Lower leg skin (tissue), 4 donors: Measurements from ENCODE around the gene AP1S1. TPM values are rescaled to one million over a fixed set of nuclear protein-coding genes. Genes with fewer than 3 reads are reported as not detected.
A peak's percentile ranks its signal among the peaks of the same experiment; 100 is the strongest.

Experiments used
- DNase-seq, 2 donors: peaks; one replicate each; pipeline ENCODE4 v3.0.0-alpha.2; 2019; ENCODE audit warnings: low spot score in 2 of 2
- H3K4me3 ChIP-seq: fragments of 200-600 bp; sonication (generic); 2 replicates; pipeline ENCODE4 v1.5.1; 2017; ENCODE audit warnings: mild to moderate bottlenecking, low read depth; ENCODE audit not compliant: poor library complexity, severe bottlenecking
- CTCF ChIP-seq, 3 donors: fragments of 450-650 bp; IDR thresholded peaks; one replicate each; pipeline ENCODE4 v1.5.1; 2016; ENCODE audit warnings: antibody characterized with exemption in 3 of 3, mild to moderate bottlenecking in 3 of 3, moderate library complexity in 2 of 3
- POLR2A ChIP-seq, 2 donors: fragments of 450-650 bp; IDR thresholded peaks; one replicate each; pipeline ENCODE4 v1.6.1; 2016 to 2017; ENCODE audit warnings: antibody characterized with exemption in 2 of 2, mild to moderate bottlenecking in 1 of 2, moderate library complexity in 1 of 2
- WGBS, 2 donors: methylation state at CpG; one replicate each; pipeline ENCODE4 v1.1.5; 2018; 5-methylcytosine and 5-hydroxymethylcytosine counted together
- intact Hi-C: fragments of 100-400 bp; cut with DNase I; formaldehyde crosslinking; loops from one replicate; pipeline ENCODE4 v1.15.0; 2023; ENCODE audit warnings: low total_unique reads
- total RNA-seq, 4 donors: library from RNA; depleted of rRNA; stranded (reverse); fragments of >200 nt; gene quantifications; one replicate each; pipeline ENCODE4 v1.1.0, GENCODE V29; 2016

The AP1S1 gene
- total RNA-seq, 4 donors from 2014 or later, result 52.9 to 81.2 (median 61.2) TPM

DNA sequence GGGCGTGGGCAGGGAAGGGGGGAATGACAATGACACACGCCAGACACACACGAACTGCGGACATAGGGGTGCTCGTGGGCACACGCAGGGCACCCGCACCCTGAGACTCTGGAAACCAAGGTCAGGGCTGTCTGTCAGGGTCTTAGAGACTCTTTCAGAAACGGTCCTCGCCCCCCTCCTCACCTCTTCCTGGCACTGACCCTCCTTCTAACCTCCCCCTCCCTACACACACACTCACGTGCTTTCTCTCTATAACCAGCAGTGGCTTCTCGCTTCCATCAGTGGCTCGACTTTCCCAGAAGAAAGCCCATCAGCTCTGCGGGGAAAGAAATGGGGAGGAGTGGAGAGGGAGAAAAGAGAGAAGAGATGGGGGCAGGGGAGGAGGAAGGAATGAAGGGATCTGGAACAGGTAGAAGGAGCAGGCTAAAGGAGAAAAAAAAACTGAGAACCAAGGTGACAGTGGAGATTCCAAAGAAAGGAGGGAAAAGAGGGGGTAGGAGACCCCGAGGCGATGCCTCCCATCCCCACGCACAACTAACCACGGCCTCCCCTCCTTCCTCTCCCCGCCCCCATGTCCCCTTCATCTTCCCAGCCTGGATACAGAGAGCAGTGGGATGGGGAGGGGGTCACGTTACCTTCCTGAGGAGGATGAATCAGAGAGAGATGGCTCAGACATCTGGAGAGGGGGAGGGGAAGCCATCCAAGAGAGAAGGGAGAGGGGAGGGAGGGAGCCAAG lies 12.8 kb downstream of the AP1S1 start:
- intact Hi-C loops, result no loop called here
- 2 to 3% methylated on average over 19 of the region's 19 CpGs for WGBS, 2 donors
- no peak for TF ChIP-seq POLR2A (IDR thresholded peaks at IDR 0.05)
- no peak for DNase-seq
- no peak overlapping the region for H3K4me3 ChIP-seq

- no peak for DNase-seq
- H3K4me3 ChIP-seq, result no peak overlapping the region
- TF ChIP-seq CTCF (IDR thresholded peaks at IDR 0.05) (no peak), POLR2A (IDR thresholded peaks at IDR 0.05) (no peak)
- intact Hi-C loops, result no loop called here
- 1 to 7% methylated on average over 12 of the region's 12 CpGs for WGBS, 2 donors
Observed at GRCh38 chr7:101167645-101168411, 13.6 kb downstream of the AP1S1 start.

DNA sequence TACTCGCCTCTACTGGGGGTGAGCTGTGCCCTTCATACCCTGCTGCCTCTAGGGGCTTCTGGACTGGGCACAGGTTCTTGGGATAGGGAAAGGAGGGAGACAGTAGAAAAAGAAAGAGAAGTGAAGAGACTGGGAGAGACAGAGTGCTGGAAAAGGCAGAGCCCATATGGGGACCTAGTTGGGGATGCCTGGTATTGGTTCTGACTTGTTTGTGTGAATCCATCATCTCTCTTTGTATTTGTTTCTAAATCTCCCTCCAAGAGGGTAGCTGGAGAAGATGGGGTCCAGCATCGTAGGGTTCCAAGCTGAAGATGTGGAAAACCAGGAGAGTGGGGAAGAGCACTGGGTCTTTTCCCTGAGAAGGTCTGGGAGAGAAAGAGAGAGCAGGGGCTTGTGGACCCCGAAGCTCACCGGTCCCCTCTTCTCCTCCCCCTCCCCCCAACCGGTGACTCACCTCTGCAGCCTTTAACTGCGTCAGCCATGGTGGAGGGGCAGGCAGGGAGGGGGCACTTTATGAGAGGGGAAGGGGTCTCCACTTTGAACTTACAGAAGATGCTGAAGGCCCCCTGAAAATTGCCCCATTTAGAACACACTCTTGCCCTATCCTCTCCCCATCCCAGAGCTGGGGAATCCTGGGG lies 14.3 kb downstream of the AP1S1 start:
- intact Hi-C loops, result no loop called here
- H3K4me3 ChIP-seq, result no peak overlapping the region
- DNase-seq, result no peak
- 4 to 5% methylated on average over 6 of the region's 6 CpGs for WGBS, 2 donors
- TF ChIP-seq POLR2A (IDR thresholded peaks at IDR 0.05) (no peak), CTCF (IDR thresholded peaks at IDR 0.05) (no peak)

- H3K4me3 ChIP-seq, result no peak overlapping the region
- 1 to 2% methylated on average over 18 of the region's 18 CpGs for WGBS, 2 donors
- intact Hi-C loops, result no loop called here
- no peak for TF ChIP-seq POLR2A (IDR thresholded peaks at IDR 0.05)
- no peak for TF ChIP-seq CTCF (IDR thresholded peaks at IDR 0.05)
- DNase-seq, result no peak
Observed at GRCh38 chr7:101169110-101169837, 15.0 kb downstream of the AP1S1 start.

DNA sequence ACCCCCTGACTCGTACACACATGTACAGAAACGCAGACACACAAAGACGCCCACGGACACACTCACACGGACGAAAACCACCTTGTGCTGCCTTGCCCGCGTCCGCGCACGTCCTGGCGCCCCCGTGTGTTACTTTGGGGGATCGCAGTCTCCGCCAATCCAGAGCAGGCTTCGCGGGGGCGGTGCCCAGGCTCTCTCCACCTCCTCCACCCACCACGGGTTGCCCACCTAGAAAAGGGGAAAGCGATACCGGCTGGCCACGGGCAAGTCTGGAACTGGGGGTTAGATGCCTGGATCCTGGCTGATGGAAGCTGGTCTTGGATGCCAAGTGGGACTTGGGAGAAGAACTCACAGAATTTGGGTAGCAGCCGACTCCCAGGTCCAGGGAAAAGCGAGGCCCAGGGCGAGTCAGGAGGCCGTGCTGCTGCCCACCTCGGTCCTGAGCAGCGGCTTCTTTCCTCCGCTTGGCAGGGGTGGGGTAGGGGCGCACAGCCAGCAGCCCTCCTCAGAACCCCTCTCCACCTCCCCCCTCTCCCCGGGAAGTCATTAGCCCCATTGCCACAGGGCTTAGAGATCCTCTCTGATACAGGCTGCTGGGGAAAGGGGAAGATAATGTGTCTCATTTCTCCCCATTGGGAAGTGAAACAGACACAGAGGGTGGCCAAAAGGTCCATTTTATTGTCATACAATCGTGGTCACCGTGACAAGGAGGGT lies 15.7 kb downstream of the AP1S1 start:
- intact Hi-C loops, result no loop called here
- DNase-seq, result peak; percentile 46 to 95
- 0% methylated on average over 31 to 33 of the region's 33 CpGs for WGBS, 2 donors
- no peak overlapping the region for H3K4me3 ChIP-seq
- TF ChIP-seq POLR2A (IDR thresholded peaks at IDR 0.05) (no peak), CTCF (IDR thresholded peaks at IDR 0.05) (peak in 1 of 3 donors; percentile 62)
